HG03064 (cell line): Measurements from ENCODE around the gene CAMK1D.

Source experiments
- ATAC-seq: cut with Tn5 transposase; IDR thresholded peaks from one replicate; pipeline ENCODE4 v1.9.1; 2021; ENCODE audit warnings: low read depth; ENCODE audit not compliant: unreplicated experiment

Gene CAMK1D

GRCh38 chr10:12369982-12370381, 20.6 kb downstream of the CAMK1D start:
- no peak for ATAC-seq

GRCh38 chr10:12372846-12373245, 23.5 kb downstream of the CAMK1D start:
- no peak for ATAC-seq

- no peak for ATAC-seq
Measured at GRCh38 chr10:12375076-12375504, 25.7 kb downstream of the CAMK1D start.

- no peak for ATAC-seq
Measured at GRCh38 chr10:12376211-12376610, 26.9 kb downstream of the CAMK1D start.

GRCh38 chr10:12377658-12378290, 28.4 kb downstream of the CAMK1D start:
- ATAC-seq: no peak

GRCh38 chr10:12380999-12381398, 31.7 kb downstream of the CAMK1D start:
- ATAC-seq: no peak

GRCh38 chr10:12381536-12382156, 32.3 kb downstream of the CAMK1D start:
- ATAC-seq: no peak

GRCh38 chr10:12382157-12382548, 32.8 kb downstream of the CAMK1D start:
- ATAC-seq: no peak

- ATAC-seq: no peak
Measured at GRCh38 chr10:12382956-12383531, 33.7 kb downstream of the CAMK1D start.

GRCh38 chr10:12384906-12385305, 35.6 kb downstream of the CAMK1D start:
- no peak for ATAC-seq

GRCh38 chr10:12387561-12388210, 38.3 kb downstream of the CAMK1D start:
- no peak for ATAC-seq

GRCh38 chr10:12388671-12389070, 39.3 kb downstream of the CAMK1D start:
- no peak for ATAC-seq

- no peak for ATAC-seq
Measured at GRCh38 chr10:12389154-12389734, 39.9 kb downstream of the CAMK1D start.

- ATAC-seq: no peak
Measured at GRCh38 chr10:12390733-12391132, 41.4 kb downstream of the CAMK1D start.

GRCh38 chr10:12391206-12391605, 41.9 kb downstream of the CAMK1D start:
- no peak for ATAC-seq

GRCh38 chr10:12393831-12394230, 44.5 kb downstream of the CAMK1D start:
- no peak for ATAC-seq

GRCh38 chr10:12394241-12395033, 45.1 kb downstream of the CAMK1D start:
- ATAC-seq: no peak

GRCh38 chr10:12396093-12396492, 46.7 kb downstream of the CAMK1D start:
- ATAC-seq: no peak

GRCh38 chr10:12396567-12396966, 47.2 kb downstream of the CAMK1D start:
- ATAC-seq: no peak

- ATAC-seq: no peak
Measured at GRCh38 chr10:12397147-12397896, 48.0 kb downstream of the CAMK1D start.
